CD4-positive, alpha-beta T cell treated with Interleukin-1 beta for 1 hour (primary cell): ENCODE data around the gene CASZ1.

Experiments used
- DNase-seq, 2 donors: peaks; one replicate each; pipeline ENCODE4 v3.0.0-alpha.2; 2020 to 2022

Gene CASZ1

DNA sequence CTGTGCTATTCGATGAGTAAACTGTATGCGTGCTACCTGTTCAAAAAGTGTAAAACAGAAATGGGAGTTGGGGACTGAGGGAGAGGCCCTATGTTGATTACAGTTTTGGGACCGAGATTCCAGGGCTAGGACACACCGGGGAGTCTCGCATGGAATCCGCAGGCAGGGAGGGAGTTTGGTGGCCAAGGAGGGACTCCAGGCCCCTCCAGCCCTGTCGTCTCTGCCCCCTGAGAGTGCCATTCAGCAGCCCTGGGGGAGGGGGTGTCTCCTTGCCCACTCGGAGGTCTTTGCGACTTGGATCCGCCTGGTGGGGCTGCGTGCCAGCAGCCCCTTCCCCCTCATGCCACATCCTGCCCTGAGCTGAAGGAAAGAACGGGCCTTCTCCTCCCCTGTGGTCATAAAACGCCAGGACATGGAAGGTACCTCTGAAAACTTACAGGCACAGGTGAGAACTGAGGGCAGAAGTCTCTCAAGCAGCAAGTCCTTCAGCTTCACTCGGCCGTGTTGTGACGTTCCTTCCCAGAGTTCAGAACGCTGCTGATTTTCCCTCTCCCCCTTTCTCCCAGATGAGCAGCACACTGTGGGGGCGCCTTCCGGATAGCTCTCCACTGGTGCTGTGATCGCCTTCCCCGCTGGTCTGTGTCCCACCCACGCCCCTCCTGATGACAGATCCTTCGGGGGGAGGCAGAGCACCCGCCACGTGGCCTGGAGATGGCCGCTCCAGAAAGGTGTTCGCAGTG is 180.3 kb downstream of the CASZ1 start:
- no peak for DNase-seq

DNA sequence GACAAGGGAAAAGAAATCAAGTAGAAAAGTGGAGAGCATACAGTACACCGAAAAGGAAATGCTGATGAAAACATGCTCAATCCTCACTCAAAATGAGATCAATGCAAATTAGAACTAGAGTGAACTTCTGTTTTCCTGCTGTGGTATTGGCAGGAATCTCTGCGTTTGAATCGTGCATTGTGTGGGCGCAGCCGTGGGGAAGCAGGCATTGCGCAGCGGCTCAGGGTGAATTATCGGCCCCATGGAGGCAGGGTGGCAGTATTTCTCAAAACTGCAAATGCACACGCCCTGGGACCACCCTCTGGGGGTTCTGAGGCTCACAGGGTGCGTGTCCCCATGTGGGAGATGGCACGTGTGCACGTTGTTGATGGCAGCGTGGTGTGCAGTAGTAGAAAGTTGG is 181.1 kb downstream of the CASZ1 start:
- DNase-seq = no peak

DNA sequence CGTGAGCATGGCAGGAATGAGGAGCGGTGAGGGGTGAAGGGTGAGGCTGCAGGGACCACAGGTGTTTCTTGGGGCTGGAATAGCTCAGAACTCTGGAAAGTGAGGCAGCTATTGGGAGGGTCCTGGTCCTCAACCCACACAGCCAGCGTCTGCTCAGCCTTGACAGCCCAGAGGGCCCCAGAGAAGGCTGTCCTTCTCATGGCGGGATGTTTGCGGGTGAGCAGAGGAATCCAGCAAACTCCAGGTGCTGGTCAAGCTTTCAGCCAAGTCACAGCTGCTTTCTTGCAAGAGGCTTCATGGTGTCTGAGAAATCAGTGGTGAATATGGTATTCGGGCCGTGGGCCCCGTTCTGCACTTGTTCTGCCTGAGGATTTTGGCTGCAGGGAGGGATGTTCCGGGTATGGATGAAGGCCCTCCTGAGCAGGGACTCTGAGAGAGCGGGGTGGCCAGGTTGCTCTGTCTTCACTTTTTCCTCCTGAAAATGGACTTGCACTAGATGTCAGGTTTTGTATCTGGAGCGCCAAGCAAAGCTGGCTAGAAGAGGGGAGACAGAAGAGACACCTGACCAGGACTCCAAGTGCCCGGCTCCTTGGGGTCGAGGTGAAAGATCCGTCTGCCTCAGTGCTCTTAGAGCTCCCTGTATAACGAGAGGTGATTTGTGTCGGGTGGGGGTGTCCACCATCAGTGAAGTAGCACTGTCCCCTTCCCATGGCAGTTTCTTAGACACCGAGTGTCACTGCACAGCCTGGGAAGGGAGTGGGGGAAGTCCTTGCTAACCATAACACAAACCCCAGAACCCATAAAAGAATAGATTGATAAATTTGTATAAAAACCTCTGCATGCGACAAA is 181.8 kb downstream of the CASZ1 start:
- DNase-seq = no peak

DNA sequence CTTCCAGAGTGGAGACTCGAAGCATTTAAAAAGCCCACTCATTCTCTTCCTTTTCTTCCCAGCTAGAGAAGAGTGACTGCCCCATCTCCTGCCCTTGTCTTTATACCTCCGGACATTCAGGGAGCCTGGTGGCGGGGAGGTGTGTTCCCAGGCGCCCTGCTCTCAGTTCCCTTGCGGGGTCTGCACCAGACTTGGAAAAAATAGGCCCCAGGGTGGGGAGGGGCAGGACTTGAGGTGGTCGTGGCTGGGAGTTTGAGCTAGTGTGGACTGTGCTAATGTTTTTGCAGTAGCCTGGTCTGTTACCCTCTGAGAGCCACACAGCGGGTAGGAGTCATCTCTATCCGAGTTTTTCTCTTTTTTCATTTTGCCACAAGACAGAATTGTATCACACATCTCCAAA is 182.6 kb downstream of the CASZ1 start:
- DNase-seq = no peak

DNA sequence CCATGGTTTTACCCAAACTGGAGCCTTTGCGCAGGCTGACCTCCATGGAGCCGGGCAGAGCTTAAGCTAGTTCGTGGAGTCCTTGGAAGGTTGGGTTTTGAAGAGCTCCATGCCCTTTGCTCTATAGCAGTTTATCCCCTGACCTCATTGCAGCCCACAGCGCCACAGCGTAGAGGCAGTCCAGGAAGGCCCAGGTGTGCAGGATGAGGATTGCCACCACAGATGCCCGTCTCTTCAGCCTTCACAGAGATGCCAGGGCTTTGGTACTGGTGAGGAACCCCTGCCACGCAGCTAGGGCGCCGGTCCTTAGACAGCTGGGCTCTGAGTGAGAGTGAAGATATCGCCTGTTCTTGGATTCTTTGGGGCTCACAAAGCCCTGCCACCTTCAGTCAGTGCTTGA is 183.1 kb downstream of the CASZ1 start:
- no peak for DNase-seq

DNA sequence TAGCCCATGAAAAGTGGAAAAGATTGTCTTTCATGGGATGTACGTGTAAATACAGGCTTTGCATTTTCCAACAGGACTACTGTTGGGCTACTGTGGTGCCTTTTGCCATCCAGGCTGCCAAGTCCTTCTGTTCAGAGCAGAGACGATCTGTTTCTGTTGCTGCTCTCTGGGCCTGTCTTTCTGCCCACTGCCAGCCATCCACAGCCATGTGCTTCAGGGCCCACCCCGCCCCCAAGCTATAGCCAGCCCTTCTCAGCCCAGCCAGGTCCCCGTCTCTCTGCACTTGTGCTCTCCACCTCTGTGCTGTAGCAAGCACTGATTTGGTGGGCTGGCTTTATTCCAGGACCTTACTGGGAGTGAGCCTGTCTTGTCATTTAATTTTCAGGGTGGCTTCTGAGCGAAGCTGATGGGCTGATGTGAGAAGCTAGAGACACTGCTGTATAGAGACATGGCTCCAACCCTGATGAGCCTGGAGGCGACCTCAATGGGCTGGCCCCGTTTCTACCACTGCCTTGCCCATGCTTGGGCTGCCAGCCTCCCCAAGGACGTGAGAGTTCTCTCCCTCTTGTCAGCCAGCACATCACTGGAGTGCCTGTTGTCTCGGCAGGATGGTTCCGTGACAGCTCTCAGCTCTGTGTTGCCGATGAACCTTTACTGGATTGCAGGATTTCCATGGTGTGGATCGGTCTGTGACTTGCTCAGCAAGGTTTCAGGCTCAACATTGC is 183.8 kb downstream of the CASZ1 start:
- no peak for DNase-seq

DNA sequence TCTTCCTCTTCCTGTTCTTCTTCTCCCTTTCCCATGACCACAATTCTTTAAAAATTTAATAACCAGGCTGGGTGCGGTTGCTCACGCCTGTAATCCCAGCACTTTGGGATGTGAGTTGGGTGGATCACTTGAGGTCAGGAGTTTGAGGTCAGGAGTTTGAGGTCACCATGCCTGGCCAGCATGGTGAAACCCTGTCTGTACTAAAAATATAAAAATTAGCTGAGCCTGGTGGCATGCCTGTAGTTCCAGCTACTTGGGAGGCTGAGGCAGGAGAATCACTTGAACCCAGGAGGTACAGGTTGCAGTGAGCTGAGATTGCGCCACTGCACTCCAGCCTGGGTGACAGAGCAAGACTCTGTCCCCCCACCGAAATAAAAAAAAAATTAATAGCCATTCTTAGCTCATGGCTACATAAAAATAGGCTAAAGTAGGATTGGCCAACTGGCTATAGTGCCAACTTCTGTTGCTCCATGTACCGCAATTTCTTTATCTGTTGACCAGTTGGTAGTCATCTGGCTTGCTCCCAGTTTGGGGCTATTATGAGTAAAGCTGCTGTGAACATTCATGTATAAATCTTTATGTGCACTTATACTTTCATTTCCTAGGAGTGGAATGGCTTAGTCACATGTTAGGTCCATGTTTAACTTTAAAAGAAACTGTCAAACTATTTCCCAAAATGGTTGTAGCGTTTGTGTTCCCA is 185.4 kb downstream of the CASZ1 start:
- no peak for DNase-seq

DNA sequence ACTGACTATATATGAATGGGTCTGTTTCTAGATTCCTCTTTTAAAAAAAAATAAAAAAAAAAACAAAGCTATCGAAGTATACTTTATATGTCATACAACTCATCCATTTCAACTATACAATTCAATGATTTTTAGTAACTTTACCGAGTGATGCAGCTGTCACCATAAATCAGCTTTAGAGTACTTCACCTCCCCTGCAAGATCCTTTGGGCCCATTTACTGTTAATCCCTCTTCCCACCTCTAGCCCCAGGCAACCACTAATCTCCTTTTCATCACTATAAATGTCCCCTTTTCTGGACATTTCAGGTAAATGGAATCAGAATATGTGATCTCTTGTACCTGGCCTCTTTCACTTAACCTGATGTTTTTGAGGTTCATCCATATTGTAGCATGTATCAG is 187.8 kb downstream of the CASZ1 start:
- no peak for DNase-seq

DNA sequence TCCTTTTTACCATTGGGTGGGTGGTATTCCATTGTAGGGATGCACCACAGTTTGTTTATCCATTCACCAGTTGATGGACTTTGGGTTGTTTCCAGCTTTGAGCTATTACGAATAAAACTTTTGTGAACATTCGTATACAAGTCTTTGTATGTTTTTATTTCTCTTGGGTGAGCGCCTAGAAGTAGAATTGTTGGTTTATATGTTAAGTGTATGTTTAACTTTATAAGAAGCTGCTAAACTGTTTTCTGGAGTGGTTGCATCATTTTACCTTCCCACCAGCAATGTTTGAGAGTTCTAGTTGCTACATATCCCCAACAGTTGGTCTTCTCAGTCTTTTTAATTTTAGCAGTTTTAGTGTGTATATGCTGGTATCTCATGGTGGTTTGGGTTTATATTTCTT is 189.2 kb downstream of the CASZ1 start:
- DNase-seq = no peak

DNA sequence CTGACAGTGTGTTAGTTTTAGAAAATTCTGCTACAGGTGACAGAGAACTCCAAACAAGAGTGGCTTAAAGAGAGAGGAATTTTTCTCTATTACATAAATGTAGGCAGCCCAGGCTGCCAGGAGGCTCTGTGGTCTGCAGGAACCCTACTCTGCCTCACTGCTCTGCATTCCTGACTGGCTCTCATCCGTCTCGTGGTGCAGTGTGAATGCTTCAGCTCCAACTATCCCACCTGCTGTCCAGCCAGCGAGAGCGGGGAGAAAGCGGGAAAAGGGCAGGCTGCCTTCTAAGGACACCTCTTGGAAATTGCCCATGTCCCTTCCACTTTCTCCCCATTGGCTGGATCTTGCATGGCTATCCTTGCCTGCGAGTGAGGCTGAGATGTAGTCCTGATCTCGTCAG is 190.4 kb downstream of the CASZ1 start:
- no peak for DNase-seq

DNA sequence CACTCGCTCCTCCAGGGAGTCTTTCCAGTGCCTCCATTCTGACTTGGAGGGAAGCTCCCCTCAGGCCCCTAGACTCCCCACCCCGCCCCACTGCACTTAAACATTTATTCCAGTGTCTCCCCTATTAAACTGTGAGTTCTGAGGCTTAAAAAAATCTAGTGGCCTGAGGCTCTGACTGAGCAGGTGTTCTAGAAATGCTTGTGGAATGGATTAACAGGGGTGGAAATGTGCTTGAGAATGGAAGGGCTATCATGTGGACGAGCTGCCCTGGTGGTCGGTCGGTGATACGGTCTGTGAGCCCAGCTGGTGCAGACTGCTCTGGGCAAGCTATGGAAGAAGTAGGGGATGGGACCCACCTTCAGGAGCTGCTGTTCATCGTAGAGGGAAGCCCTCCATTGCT is 191.5 kb downstream of the CASZ1 start:
- DNase-seq = no peak

DNA sequence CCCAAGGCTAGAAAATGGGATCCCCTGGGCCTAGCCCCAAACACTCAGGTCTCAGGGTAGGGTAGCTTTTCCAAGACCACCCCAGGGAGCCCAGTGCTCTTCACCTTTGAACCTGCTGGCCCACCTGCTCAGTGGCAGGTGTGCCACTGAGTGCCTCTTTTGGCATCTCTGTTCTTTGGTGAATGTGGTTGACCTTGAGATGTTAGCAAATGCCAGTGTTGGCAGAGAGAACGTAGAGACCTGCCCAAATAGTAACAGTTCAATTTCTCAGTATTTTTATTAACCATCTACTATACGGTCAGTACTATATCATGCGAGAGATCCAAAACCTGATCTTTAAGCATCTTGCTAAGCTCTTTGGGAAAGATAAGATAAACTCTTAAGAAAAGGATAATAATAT is 193.5 kb downstream of the CASZ1 start:
- no peak for DNase-seq

DNA sequence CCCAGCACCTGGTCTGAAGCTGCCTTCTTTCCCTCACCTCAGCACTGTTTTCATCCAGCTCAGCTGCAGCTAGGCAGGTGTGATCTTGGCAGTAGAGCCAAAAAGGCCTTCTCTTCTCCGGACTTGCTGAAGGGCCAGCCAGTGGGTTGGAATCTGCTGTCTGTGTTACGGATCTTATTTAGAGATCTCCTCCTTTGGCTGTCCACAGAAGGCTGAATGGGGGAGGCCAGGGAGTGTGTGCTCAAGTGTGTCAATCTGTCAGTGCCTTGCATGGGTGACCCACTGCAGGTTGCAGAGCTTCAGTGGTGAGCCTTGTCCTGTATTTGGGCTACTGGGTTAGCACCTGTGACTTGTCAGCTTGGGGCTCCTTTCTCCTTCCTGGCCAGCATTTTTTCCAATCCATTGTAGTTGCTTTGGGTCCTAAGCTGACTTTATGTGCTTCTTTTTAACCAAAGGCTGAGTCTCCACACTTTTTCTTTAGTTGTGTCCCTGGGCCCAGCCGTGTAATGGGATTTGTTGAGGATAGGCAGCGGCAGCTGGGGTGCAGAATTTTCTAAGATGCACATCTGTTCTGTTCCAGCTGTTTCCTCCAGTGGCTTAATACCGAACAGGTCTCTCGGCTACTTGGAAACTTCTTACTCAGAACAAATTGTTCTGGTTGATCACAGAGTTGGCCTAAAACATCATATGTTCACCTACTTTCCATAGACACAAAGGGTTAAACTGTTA is 194.9 kb downstream of the CASZ1 start:
- no peak for DNase-seq

DNA sequence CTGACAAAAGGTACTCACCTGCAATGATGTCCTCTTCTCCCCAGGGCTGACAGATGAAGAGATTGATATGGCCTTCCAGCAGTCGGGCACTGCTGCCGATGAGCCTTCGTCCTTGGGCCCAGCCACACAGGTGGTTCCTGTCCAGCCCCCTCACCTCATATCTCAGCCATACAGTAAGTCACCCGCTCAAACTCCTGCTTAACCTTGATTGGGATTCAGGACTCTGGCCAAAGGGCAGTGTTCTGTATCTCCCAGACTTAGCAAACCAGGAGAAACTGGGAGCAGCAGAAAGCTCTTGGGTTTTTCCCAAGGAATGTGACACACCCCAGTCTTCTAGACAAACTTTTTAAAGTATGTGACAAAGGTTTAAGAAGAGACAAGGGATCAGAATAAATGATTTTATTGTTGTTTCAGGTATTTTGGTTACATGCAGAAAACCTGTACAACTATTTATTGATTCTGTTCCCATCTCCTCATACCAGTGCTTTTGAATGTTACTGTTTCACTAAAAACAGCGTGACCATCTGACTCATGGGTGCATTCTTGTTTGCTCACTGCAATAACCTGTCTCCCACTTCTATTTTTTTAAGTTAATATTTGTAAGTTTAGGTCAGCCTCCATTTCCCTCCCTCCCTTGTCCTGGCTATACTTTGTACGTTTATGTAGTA is 197.1 kb downstream of the CASZ1 start:
- DNase-seq = no peak

DNA sequence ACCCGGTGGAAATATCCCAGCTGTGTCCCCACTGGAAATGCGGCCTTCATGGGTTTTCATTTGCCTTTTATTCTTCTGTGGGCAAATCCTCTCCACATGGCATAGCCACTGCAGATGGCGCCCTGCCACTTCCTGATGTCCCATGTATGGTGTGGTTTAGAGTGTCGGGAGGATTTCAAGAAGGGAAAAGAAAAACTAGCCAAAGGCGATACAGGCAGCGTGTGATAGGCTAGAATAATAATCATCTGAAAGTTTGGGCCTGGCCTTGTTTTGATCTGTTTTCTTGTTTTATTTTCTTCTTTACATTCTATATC is 198.1 kb downstream of the CASZ1 start:
- no peak for DNase-seq

DNA sequence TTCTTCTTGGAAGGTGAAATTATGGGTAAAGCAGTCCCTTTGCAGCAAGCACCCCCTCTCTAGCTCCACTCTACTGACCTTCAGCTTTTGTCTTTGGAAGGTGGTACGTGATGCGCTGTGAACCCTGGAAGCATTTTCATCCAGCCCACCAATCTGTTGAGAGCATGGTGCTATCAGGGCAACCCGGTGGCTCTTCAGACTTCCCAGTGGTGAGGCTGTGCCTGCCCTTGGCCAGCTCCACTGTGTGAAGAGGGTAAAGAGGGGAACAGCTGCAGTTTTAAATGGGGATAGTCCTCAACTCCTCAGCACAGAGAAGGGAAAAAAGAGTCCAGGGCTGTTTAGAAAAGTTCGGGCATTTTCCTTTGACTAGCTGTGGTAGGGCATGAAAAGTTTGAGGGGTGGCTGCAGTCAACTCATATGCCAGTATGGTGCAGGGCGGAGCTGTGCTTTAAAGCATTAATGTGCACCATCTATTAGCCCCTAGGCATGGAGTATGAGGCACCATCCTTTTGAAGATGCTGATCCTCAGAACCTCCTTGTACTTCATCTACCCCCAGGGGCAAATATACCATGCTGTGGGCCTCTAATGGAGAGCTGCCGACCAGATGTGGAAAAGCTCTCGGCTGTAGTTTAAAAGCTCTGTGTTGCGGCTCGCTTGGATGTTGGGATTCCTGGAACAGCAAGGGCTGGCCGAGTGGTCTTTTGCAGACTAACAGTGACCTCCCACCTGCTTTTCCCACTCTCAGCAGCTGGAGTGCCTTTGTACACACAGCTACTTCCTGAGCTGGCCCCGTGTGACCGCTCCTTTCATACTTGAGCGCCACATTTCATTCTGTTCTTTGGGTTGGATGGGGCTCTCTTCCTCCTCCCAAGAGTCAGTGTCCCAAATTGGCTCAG is 198.7 kb downstream of the CASZ1 start:
- no peak for DNase-seq

DNA sequence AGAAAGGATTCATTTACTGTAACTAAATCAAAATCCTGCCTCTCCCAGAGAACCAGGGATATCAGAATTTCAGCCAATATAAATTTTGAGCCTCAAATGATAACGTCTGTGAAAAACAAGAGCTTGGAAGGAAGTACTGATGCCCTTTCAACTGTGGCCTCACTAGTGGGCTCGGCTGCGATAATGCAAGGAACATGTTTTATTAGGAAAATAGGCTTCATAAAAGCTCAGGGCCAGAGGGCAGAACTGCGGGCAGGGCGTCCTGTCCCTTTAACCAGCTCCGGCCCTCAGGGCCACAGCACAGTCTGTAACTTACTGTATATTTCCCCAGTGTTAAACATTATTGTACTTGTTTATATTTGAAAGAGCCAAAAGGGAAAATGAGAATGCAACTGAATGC is 199.7 kb downstream of the CASZ1 start:
- no peak for DNase-seq

DNA sequence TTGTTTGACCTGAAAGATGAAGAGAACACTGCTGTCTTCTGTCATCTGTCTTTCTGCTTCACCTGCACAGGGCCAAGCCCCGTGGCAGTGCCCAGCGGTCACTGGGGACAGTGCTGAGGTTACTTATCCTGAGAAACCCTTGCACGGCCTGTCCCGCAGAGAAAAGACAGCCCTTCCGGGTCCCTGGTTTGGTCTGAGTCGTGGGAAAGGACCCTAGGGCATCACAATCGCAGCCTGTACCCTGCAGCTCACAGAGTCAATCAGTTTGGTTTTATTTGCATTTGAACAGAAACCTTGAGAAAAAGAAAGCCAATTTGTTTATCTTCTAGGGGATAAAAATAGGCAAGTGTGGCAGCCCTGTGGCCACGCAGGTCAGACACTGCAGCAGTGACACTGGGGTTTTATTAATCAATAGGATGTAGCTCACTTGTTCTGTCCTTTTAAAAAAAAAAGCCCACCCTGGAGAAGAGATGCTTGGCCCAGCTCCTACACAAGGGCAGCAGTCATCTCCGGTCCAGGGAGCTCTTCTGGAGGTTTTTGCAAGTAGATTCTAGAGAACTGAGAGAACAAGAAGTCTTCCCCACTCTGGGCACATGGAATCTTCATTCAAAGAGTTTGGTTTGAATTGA is 201.7 kb downstream of the CASZ1 start:
- no peak for DNase-seq

DNA sequence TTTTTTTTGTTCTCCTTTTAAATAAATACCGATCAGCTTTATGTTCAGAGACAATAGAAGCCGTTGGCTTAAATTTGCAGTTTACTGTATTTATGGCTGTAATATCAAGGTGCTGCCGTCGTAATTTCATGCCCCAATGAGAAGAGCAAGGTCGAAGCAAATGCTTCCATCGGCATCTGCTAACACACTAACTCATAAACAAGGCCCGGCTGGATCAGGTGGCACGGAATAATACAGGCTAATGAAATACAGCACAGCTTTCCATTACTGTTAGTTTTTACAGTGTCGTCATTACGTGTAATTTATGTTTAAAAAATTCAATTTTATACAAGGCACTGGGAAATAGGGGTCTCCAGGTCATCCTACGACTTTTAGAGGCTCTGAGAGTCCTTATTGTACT is 202.7 kb downstream of the CASZ1 start:
- no peak for DNase-seq

DNA sequence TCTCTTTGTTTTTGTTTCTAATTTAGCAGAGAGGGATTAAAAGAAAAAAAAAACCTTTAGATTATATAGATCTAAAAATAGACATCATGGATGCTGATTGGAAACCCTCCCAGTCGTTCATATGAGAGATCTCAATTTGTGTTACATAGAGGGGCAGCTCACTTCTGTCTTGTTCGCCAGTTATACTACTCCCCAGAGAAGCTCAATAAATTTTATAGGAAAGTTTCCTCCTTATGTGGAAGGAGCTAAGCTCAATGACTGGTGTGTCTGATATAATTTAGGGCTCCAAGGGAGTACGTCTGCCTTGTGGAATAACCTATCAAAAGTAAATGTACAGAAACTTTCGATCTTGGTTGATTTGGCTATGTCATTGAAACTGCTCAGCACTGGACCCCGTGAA is 204.1 kb downstream of the CASZ1 start:
- DNase-seq = no peak

DNA sequence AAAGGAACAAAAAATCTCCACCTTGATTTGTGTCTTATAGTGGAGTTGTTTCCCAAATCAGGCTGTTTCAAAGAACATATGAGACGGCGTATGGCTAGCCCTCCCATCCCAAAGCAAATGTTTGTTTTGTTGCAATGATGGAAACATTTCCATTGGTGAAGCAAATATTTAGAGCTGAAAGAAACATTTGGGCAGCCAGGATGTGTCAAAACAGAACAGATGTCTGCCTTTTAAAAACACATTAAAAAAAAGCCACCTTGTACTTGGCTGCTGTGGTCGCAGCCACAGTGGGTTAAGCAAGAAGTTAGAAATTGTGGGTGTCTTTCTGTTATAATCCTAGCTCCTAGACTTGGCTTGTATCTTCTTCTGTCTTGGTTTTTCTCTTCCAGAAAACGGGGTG is 205.4 kb downstream of the CASZ1 start:
- no peak for DNase-seq
